Panc1 (cell line): Measurements from ENCODE around the gene FYB2. TPM values are rescaled to one million over a fixed set of nuclear protein-coding genes. Genes with fewer than 3 reads are reported as not detected.

Source experiments
- ATAC-seq: fragments of 200-7000 bp; cut with Tn5 transposase; 2 replicates; pipeline ENCODE4 v1.9.1; 2020; ENCODE audit warnings: mild to moderate bottlenecking, moderate library complexity
- BruUV-seq: library from RNA; stranded (reverse); fragments of 400-500 nt; replicated peaks from 2 replicates; lab custom pipeline; 2021; lab: Mats Ljungman, UMichigan
- CTCF ChIA-PET: fragments of 300-600 bp; sonication (Branson Sonifier 250); formaldehyde crosslinking; loops from one replicate; lab custom pipeline; 2022; ENCODE audit warnings: antibody characterized with exemption; lab: Charles Lee
- POLR2A ChIA-PET: fragments of 300-600 bp; sonication (Branson Sonifier 250); formaldehyde crosslinking; loops from one replicate; lab custom pipeline; 2022; ENCODE audit warnings: antibody characterized with exemption; lab: Charles Lee
- DNase-seq: peaks from one replicate; pipeline ENCODE4 v3.0.0-alpha.2; 2010; ENCODE audit warnings: low read depth, low spot score
- H3K27ac ChIP-seq: 2 replicates; pipeline ENCODE4 v1.5.1; 2011; ENCODE audit warnings: mild to moderate bottlenecking, low read length, inconsistent platforms
- H3K27me3 ChIP-seq: fragments of 200-500 bp; sonication (Bioruptor generic); 2 replicates; pipeline ENCODE4 v1.6.0; 2014; ENCODE audit warnings: low read length, inconsistent platforms; ENCODE audit not compliant: control insufficient read depth, insufficient read depth
- H3K36me3 ChIP-seq: fragments of 200-500 bp; sonication (Bioruptor generic); 2 replicates; pipeline ENCODE4 v1.5.1; 2014; ENCODE audit warnings: inconsistent platforms, mild to moderate bottlenecking, low read length, moderate library complexity; ENCODE audit not compliant: control insufficient read depth, insufficient read depth
- H3K4me1 ChIP-seq: 2 replicates; pipeline ENCODE4 v1.5.1; 2011; ENCODE audit warnings: inconsistent platforms, mild to moderate bottlenecking, low read length, moderate library complexity; ENCODE audit not compliant: control insufficient read depth, insufficient read depth
- H3K4me3 ChIP-seq, 2 experiments: 2 replicates each; pipeline ENCODE4 v1.5.1; 2011 to 2012; ENCODE audit warnings: low read depth in 2 of 2, low read length in 2 of 2, mild to moderate bottlenecking in 2 of 2, inconsistent platforms in 1 of 2, moderate library complexity in 1 of 2
- H3K9me3 ChIP-seq: fragments of 200-500 bp; sonication (Bioruptor generic); 2 replicates; pipeline ENCODE4 v1.5.1; 2014; ENCODE audit warnings: low read depth, mild to moderate bottlenecking, inconsistent platforms, low read length, moderate library complexity; ENCODE audit not compliant: control insufficient read depth, insufficient read depth
- POLR2AphosphoS5 ChIP-seq: IDR thresholded peaks from 2 replicates; pipeline ENCODE4 v1.6.1; 2012; ENCODE audit warnings: mild to moderate bottlenecking, low read depth, low read length, moderate library complexity
- SIN3A ChIP-seq: IDR thresholded peaks from 2 replicates; pipeline ENCODE4 v1.6.1; 2012; ENCODE audit warnings: low read depth, mild to moderate bottlenecking, low read length, moderate library complexity, borderline replicate concordance; ENCODE audit not compliant: insufficient read depth
- TCF7L2 ChIP-seq: IDR thresholded peaks from 2 replicates; pipeline ENCODE4 v1.6.1; 2011; ENCODE audit warnings: mild to moderate bottlenecking, low read depth, low read length, inconsistent platforms
- in situ Hi-C: cut with HindIII; loops from 2 replicates; pipeline ENCODE4 v1.10.0; 2016; ENCODE audit warnings: low sequenced_read_pairs, low pct_unique_long_range_greater_than_20kb
- intact Hi-C: fragments of 100-400 bp; cut with micrococcal nuclease; formaldehyde crosslinking; loops from one replicate; pipeline ENCODE4 v1.10.0; 2022; ENCODE audit not compliant: unreplicated experiment
- total RNA-seq: library from RNA; stranded (reverse); gene quantifications from one replicate; pipeline ENCODE4 v1.2.1, GENCODE V29; 2021; ENCODE audit not compliant: unreplicated experiment
- TF ChIP-seq, protein P1 (sequence below), 2 experiments: IDR thresholded peaks; 2 replicates each; pipeline ENCODE4 v1.6.1; 2011 to 2012; ENCODE audit warnings: low read depth in 2 of 2, control low read depth in 1 of 2, low read length in 1 of 2, mild to moderate bottlenecking in 1 of 2, moderate library complexity in 1 of 2; ENCODE audit not compliant: insufficient read depth in 1 of 2
- TF ChIP-seq, protein P2 (sequence below): fragments of 450-650 bp; IDR thresholded peaks from 2 replicates; pipeline ENCODE4 v1.5.1; 2017; ENCODE audit warnings: mild to moderate bottlenecking

Gene FYB2
- total RNA-seq, 1 experiment from 2014 or later = 0.49 TPM

DNA sequence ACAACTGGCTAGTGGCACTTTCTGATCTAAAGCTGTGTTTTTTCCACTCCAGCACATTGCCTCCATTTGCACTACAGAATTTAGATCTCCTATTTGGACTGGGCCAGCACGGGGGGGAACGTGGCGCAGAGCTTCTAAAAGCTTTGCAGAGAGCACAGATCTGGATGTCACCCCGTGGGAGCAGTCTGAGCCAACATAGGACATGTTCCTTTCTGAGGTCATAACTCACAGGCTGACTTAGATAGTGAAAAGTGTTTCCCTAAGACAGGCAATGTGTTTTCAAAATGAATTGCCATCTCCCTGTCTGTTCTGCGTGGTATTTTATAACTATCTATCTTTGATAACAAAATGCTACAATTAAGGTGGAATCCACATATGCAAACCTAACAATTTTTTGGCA is 31.7 kb upstream of the FYB2 start:
- POLR2A ChIA-PET = no interaction called here
- Histone ChIP-seq H3K27me3 (0 out of 2 replicates have a peak, but pooled peaks cover 2% of the 10 kb centered on the region), H3K36me3 (no peaks in the 10 kb centered on the region), H3K4me3 (no peak overlapping the region), H3K4me1 (no peaks in the 10 kb centered on the region), H3K27ac (no peak overlapping the region), H3K9me3 (no peaks in the 10 kb centered on the region)
- ATAC-seq (no peak), DNase-seq (no peak)
- no peak for TF ChIP-seq SIN3A
- TF ChIP-seq POLR2AphosphoS5 = no peak
- TF ChIP-seq, protein P1, sequence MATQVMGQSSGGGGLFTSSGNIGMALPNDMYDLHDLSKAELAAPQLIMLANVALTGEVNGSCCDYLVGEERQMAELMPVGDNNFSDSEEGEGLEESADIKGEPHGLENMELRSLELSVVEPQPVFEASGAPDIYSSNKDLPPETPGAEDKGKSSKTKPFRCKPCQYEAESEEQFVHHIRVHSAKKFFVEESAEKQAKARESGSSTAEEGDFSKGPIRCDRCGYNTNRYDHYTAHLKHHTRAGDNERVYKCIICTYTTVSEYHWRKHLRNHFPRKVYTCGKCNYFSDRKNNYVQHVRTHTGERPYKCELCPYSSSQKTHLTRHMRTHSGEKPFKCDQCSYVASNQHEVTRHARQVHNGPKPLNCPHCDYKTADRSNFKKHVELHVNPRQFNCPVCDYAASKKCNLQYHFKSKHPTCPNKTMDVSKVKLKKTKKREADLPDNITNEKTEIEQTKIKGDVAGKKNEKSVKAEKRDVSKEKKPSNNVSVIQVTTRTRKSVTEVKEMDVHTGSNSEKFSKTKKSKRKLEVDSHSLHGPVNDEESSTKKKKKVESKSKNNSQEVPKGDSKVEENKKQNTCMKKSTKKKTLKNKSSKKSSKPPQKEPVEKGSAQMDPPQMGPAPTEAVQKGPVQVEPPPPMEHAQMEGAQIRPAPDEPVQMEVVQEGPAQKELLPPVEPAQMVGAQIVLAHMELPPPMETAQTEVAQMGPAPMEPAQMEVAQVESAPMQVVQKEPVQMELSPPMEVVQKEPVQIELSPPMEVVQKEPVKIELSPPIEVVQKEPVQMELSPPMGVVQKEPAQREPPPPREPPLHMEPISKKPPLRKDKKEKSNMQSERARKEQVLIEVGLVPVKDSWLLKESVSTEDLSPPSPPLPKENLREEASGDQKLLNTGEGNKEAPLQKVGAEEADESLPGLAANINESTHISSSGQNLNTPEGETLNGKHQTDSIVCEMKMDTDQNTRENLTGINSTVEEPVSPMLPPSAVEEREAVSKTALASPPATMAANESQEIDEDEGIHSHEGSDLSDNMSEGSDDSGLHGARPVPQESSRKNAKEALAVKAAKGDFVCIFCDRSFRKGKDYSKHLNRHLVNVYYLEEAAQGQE (IDR thresholded peaks at IDR 0.05; ENCODE audit: insufficient read depth in 1 of 2, low read depth in 2 of 2, low read length in 1 of 2) = no peak
- TF ChIP-seq, protein P2, sequence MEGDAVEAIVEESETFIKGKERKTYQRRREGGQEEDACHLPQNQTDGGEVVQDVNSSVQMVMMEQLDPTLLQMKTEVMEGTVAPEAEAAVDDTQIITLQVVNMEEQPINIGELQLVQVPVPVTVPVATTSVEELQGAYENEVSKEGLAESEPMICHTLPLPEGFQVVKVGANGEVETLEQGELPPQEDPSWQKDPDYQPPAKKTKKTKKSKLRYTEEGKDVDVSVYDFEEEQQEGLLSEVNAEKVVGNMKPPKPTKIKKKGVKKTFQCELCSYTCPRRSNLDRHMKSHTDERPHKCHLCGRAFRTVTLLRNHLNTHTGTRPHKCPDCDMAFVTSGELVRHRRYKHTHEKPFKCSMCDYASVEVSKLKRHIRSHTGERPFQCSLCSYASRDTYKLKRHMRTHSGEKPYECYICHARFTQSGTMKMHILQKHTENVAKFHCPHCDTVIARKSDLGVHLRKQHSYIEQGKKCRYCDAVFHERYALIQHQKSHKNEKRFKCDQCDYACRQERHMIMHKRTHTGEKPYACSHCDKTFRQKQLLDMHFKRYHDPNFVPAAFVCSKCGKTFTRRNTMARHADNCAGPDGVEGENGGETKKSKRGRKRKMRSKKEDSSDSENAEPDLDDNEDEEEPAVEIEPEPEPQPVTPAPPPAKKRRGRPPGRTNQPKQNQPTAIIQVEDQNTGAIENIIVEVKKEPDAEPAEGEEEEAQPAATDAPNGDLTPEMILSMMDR = no peak
- no peak for TF ChIP-seq TCF7L2
- intact Hi-C loops (no loop called here), in situ Hi-C loops (no loop called here)
- no TSS peak for BruUV-seq
- CTCF ChIA-PET = no interaction called here

DNA sequence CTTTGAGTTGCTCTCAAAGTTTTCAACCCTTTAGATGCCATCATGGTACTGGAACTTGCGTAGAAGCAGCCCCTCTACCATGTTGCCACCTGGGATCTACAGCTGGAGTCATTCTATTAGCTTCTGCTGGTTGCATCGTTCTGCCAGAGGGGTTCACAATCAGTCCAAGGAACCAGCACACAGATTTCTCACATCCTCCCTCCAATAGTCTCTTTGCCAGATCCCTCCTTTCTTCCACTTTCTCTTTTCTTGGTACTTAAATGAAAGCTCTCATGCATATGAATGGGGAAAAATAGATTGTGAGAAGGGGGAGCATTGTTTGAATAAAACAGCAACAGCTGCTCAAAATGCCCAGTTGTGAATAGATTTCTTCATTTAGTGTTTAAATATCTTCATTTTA is 31.2 kb upstream of the FYB2 start:
- ChIA-PET CTCF (no interaction called here), POLR2A (no interaction called here)
- no TSS peak for BruUV-seq
- Histone ChIP-seq H3K27ac (no peak overlapping the region), H3K27me3 (0 out of 2 replicates have a peak, but pooled peaks cover 2% of the 10 kb centered on the region), H3K4me1 (no peaks in the 10 kb centered on the region), H3K36me3 (no peaks in the 10 kb centered on the region), H3K9me3 (no peaks in the 10 kb centered on the region), H3K4me3 (no peak overlapping the region)
- in situ Hi-C loops (no loop called here), intact Hi-C loops (no loop called here)
- TF ChIP-seq, protein P2 = no peak
- TF ChIP-seq SIN3A (no peak), POLR2AphosphoS5 (no peak), TCF7L2 (no peak)
- TF ChIP-seq, protein P1 (IDR thresholded peaks at IDR 0.05; ENCODE audit: insufficient read depth in 1 of 2, low read depth in 2 of 2, low read length in 1 of 2) = no peak
- ATAC-seq = no peak
- no peak for DNase-seq
